IMR-90 (cell line): ENCODE measurements around the gene AOPEP. TPM values are rescaled to one million over a fixed set of nuclear protein-coding genes. Genes with fewer than 3 reads are reported as not detected.

Source experiments
- ATAC-seq: fragments of 200-7000 bp; cut with Tn5 transposase; 2 replicates; pipeline ENCODE4 v1.9.1; 2020; ENCODE audit warnings: low read depth, mild to moderate bottlenecking, moderate library complexity
- BruUV-seq: library from RNA; stranded (reverse); fragments of 400-500 nt; replicated peaks from 2 replicates; lab custom pipeline; 2021; lab: Mats Ljungman, UMichigan
- CTCF ChIA-PET: fragments of 300-600 bp; formaldehyde crosslinking; extraction: SDS; loops from one replicate; lab custom pipeline; 2021; ENCODE audit warnings: antibody characterized with exemption; lab: Yijun Ruan, JAX
- POLR2A ChIA-PET: fragments of 300-600 bp; sonication (Branson Sonifier 250); formaldehyde crosslinking; loops from one replicate; lab custom pipeline; 2022; ENCODE audit warnings: antibody characterized with exemption; ENCODE audit not compliant: unreplicated experiment; lab: Charles Lee
- DNase-seq: peaks from one replicate; pipeline ENCODE4 v3.0.0; 2013
- H2AFZ ChIP-seq: replicated peaks from 2 replicates; pipeline ENCODE3; 2013; ENCODE audit warnings: low read length, mild to moderate bottlenecking; ENCODE audit not compliant: poor library complexity
- H2AK5ac ChIP-seq: 2 replicates; pipeline ENCODE4 v1.6.1; 2013; ENCODE audit warnings: low read depth, low read length, inconsistent platforms
- H2AK9ac ChIP-seq: replicated peaks from 2 replicates; pipeline ENCODE3; 2013; ENCODE audit warnings: mild to moderate bottlenecking, low read depth, low read length, moderate library complexity; ENCODE audit not compliant: poor library complexity
- H2BK120ac ChIP-seq: 2 replicates; pipeline ENCODE4 v1.6.1; 2013; ENCODE audit warnings: low read depth, low read length, inconsistent platforms
- H2BK15ac ChIP-seq: 3 replicates; pipeline ENCODE4 v1.6.1; 2013; ENCODE audit warnings: low read depth, low read length, inconsistent platforms
- H2BK20ac ChIP-seq: 2 replicates; pipeline ENCODE4 v1.6.1; 2013; ENCODE audit warnings: low read depth, mild to moderate bottlenecking, inconsistent platforms, low read length, moderate library complexity
- H2BK5ac ChIP-seq: 2 replicates; pipeline ENCODE4 v1.6.1; 2013; ENCODE audit warnings: mild to moderate bottlenecking, low read depth, low read length, inconsistent platforms; ENCODE audit not compliant: poor library complexity, severe bottlenecking
- H3K14ac ChIP-seq: replicated peaks from 2 replicates; pipeline ENCODE4 v1.6.1; 2013; ENCODE audit warnings: low read depth, low read length, inconsistent platforms
- H3K18ac ChIP-seq: 2 replicates; pipeline ENCODE4 v1.6.1; 2013; ENCODE audit warnings: low read depth, low read length, control low read depth
- H3K23ac ChIP-seq: 2 replicates; pipeline ENCODE4 v1.6.1; 2013; ENCODE audit warnings: low read depth, low read length, inconsistent platforms
- H3K27ac ChIP-seq: 2 replicates; pipeline ENCODE4 v1.5.1; 2013; ENCODE audit warnings: mild to moderate bottlenecking, control low read depth, low read length; ENCODE audit not compliant: insufficient read depth
- H3K27me3 ChIP-seq: 2 replicates; pipeline ENCODE4 v1.6.1; 2013; ENCODE audit warnings: low read length; ENCODE audit not compliant: control insufficient read depth, insufficient read depth
- H3K36me3 ChIP-seq: 2 replicates; pipeline ENCODE4 v1.6.1; 2013; ENCODE audit warnings: low read length, mixed read lengths; ENCODE audit not compliant: control insufficient read depth, insufficient read depth
- H3K4ac ChIP-seq: 2 replicates; pipeline ENCODE4 v1.6.1; 2013; ENCODE audit warnings: low read depth, low read length, inconsistent platforms
- H3K4me1 ChIP-seq: 2 replicates; pipeline ENCODE4 v1.6.1; 2013; ENCODE audit warnings: low read length, mixed read lengths; ENCODE audit not compliant: control insufficient read depth, insufficient read depth
- H3K4me2 ChIP-seq: 2 replicates; pipeline ENCODE4 v1.6.1; 2013; ENCODE audit warnings: low read depth, mild to moderate bottlenecking, control low read depth, low read length, moderate library complexity
- H3K4me3 ChIP-seq: 2 replicates; pipeline ENCODE4 v1.5.1; 2013; ENCODE audit warnings: low read depth, mild to moderate bottlenecking, control low read depth, low read length, moderate library complexity; ENCODE audit not compliant: insufficient read depth
- H3K56ac ChIP-seq: 2 replicates; pipeline ENCODE4 v1.6.1; 2013; ENCODE audit warnings: low read length, inconsistent platforms; ENCODE audit not compliant: insufficient read depth; ENCODE audit errors: extremely low read depth
- H3K79me1 ChIP-seq, 2 experiments: 2 replicates each; pipeline ENCODE4 v1.6.1; 2013; ENCODE audit warnings: low read length in 2 of 2, inconsistent platforms in 1 of 2, low read depth in 1 of 2
- H3K9ac ChIP-seq: 2 replicates; pipeline ENCODE4 v1.6.1; 2013; ENCODE audit warnings: low read depth, low read length, control low read depth
- H3K9me1 ChIP-seq: 2 replicates; pipeline ENCODE4 v1.6.1; 2013; ENCODE audit warnings: low read length, inconsistent platforms; ENCODE audit not compliant: insufficient read depth
- H3K9me3 ChIP-seq: 2 replicates; pipeline ENCODE4 v1.6.1; 2013; ENCODE audit warnings: low read length; ENCODE audit not compliant: control insufficient read depth, insufficient read depth
- H4K20me1 ChIP-seq: 2 replicates; pipeline ENCODE4 v1.6.1; 2013; ENCODE audit warnings: low read length, inconsistent platforms; ENCODE audit not compliant: insufficient read depth
- H4K5ac ChIP-seq: 2 replicates; pipeline ENCODE4 v1.6.1; 2013; ENCODE audit warnings: mild to moderate bottlenecking, low read depth, low read length, control low read depth
- H4K8ac ChIP-seq, 2 experiments: 2 replicates each; pipeline ENCODE4 v1.6.1; 2013; ENCODE audit warnings: low read depth in 2 of 2, low read length in 2 of 2, control low read depth in 1 of 2, inconsistent platforms in 1 of 2
- H4K91ac ChIP-seq: 2 replicates; pipeline ENCODE4 v1.6.1; 2013; ENCODE audit warnings: low read depth, low read length, inconsistent platforms; ENCODE audit not compliant: insufficient read depth
- BHLHE40 ChIP-seq: fragments of 150-350 bp; IDR thresholded peaks from 2 replicates; pipeline ENCODE4 v1.6.1; 2016; ENCODE audit warnings: mild to moderate bottlenecking, low read depth, low read length
- FOS ChIP-seq: fragments of 150-350 bp; IDR thresholded peaks from 2 replicates; pipeline ENCODE4 v1.6.1; 2016; ENCODE audit warnings: low read depth, low read length
- MAFK ChIP-seq: IDR thresholded peaks from 2 replicates; pipeline ENCODE4 v1.6.1; 2012; ENCODE audit warnings: low read depth, low read length, improper control_type of control experiment
- MAZ ChIP-seq: IDR thresholded peaks from 2 replicates; pipeline ENCODE4 v1.6.1; 2012; ENCODE audit warnings: low read depth, mild to moderate bottlenecking, low read length, improper control_type of control experiment, moderate library complexity, borderline replicate concordance
- MXI1 ChIP-seq: IDR thresholded peaks from 2 replicates; pipeline ENCODE4 v1.6.1; 2012; ENCODE audit warnings: low read depth, mild to moderate bottlenecking, low read length, moderate library complexity, borderline replicate concordance
- RAD21 ChIP-seq: IDR thresholded peaks from 2 replicates; pipeline ENCODE4 v1.6.1; 2012; ENCODE audit warnings: low read length, improper control_type of control experiment
- RFX5 ChIP-seq: IDR thresholded peaks from 2 replicates; pipeline ENCODE4 v1.8.0; 2012; ENCODE audit warnings: low read depth, mild to moderate bottlenecking, low read length, moderate library complexity
- WGBS, 2 experiments: methylation state at CpG; one replicate each; pipeline versions ENCODE4 v1.1.5 to v1.1.7; 2013; ENCODE audit warnings: missing lambda C conversion rate in 2 of 2; ENCODE audit not compliant: insufficient read length in 1 of 2; ENCODE audit errors: extremely low coverage in 2 of 2; 5-methylcytosine and 5-hydroxymethylcytosine counted together
- dilution Hi-C: fragments of 300-500 bp; cut with HindIII; formaldehyde crosslinking; loops from one replicate; pipeline ENCODE4 v1.14.3; 2018; ENCODE audit warnings: low sequenced_read_pairs; ENCODE audit not compliant: unreplicated experiment
- in situ Hi-C: fragments of 300-500 bp; cut with MboI; formaldehyde crosslinking; loops from 3 replicates; pipeline ENCODE4 v1.14.3; 2019; ENCODE audit warnings: low sequenced_read_pairs, inconsistent platforms, mixed read lengths
- intact Hi-C: fragments of 100-400 bp; cut with micrococcal nuclease; formaldehyde crosslinking; loops from 2 replicates; pipeline ENCODE4 v1.10.0; 2022
- polyA plus RNA-seq, 3 experiments: library from polyadenylated mRNA; depleted of rRNA; stranded (reverse); fragments of >200 nt; gene quantifications; 2 replicates each; pipeline ENCODE4 v1.2.3, GENCODE V29; 2012; ENCODE audit warnings: low replicate concordance in 1 of 3
- total RNA-seq: library from RNA; depleted of rRNA; stranded (reverse); fragments of >200 nt; gene quantifications from 2 replicates; pipeline ENCODE4 v1.2.3, GENCODE V29; 2012

The AOPEP gene
- total and polyA plus RNA-seq, 2 of the 4 experiments (the other 2 are of a cell fraction) = 34.9 to 38.7 TPM

DNA sequence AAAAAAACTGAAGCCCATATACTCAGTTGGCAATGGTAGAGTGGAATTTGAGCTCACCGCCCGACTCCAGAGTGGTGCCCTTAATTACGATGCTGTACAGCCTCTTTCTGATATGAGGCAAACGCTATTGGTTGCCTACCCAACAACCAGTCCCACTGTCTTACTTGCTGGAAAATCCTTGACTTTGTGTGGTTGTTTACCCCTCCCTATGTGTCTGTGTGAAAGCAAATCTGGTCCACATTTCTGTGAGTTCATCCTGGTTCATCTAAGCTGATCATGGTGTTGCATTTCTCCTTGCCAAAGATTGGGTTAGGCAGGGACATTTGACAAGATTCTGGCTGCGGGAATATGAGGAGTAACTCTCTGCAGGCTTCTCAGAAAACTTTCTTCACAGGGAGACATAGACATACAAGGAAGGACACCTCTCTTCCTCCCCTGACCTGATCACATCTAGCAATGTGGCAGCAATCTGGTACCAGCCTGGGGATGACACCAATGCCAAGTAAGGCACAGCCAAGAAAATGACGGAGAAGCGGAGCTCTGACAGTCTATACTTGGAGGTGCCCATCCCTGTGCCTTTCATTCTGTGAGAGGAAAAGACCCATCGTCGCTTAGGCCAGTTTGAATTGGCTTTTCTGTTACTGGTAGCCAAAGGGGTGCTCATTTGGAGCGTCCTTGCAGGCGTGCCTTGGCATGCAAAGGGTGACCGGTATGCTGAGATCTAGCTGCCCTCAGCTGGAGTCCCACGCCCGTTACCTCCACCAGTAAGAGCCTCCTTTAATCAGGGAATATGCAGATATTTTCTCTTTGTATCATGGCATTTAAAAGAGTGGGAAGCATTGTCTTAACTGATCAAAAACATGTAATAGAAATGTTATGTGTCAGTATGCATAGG lies 124.3 kb downstream of the AOPEP start:
- no peak overlapping the region for H3K4me3 ChIP-seq
- no peak overlapping the region for H3K4me2 ChIP-seq
- no peaks in the 10 kb centered on the region for H3K9me3 ChIP-seq
- no peak overlapping the region for H2AK9ac ChIP-seq
- H2BK15ac ChIP-seq = no peak overlapping the region
- H2BK120ac ChIP-seq = no peak overlapping the region
- H3K14ac ChIP-seq = no peak overlapping the region
- H3K9me1 ChIP-seq = peaks cover 11% of the 10 kb centered on the region
- peaks cover 16% of the 10 kb centered on the region for H3K4me1 ChIP-seq
- no peak overlapping the region for H4K8ac ChIP-seq
- no peak overlapping the region for H3K4ac ChIP-seq
- H2AFZ ChIP-seq = no peak overlapping the region
- no peaks in the 10 kb centered on the region for H4K20me1 ChIP-seq
- H3K18ac ChIP-seq = no peak overlapping the region
- POLR2A ChIA-PET = no interaction called here
- dilution Hi-C loops (no loop called here), in situ Hi-C loops (no loop called here), intact Hi-C loops (no loop called here)
- CTCF ChIA-PET = interaction anchor here (0.5 kb wide), 1 partner anchor 19 kb away, joined by 4 read pairs; no protein-coding TSS in a partner anchor
- H4K91ac ChIP-seq = no peak overlapping the region; the same call in 1 of the 2 replicates
- H3K56ac ChIP-seq = no peak overlapping the region
- no peak overlapping the region for H4K5ac ChIP-seq
- WGBS, 2 experiments = 67% methylated on average over 3 of the region's 14 CpGs; no CpG with 5 or more reads in 1 of the 2 experiments
- H2BK20ac ChIP-seq = no peak overlapping the region
- TF ChIP-seq RFX5 (no peak), FOS (no peak), BHLHE40 (no peak), MXI1 (no peak), MAZ (no peak), MAFK (no peak), RAD21 (no peak)
- DNase-seq = no peak
- no peak overlapping the region for H3K9ac ChIP-seq
- no peak overlapping the region for H3K27ac ChIP-seq
- H3K36me3 ChIP-seq = peaks cover 1% of the 10 kb centered on the region; the same call in 1 of the 2 replicates
- H2BK5ac ChIP-seq = no peak overlapping the region
- ATAC-seq = no peak
- H3K27me3 ChIP-seq = no peaks in the 10 kb centered on the region
- no peak overlapping the region for H3K23ac ChIP-seq
- no TSS peak for BruUV-seq
- 0 out of 4 replicates have a peak, but pooled peaks cover 6% of the 10 kb centered on the region in 2 experiments for H3K79me1 ChIP-seq
- no peak overlapping the region for H2AK5ac ChIP-seq
